ENCODE data around the gene MAIP1. TPM values are rescaled to one million over a fixed set of nuclear protein-coding genes. Genes with fewer than 3 reads are reported as not detected.

MAIP1 gene
- total RNA-seq, 1 donor from 2014 or later, result 20.2 TPM

DNA sequence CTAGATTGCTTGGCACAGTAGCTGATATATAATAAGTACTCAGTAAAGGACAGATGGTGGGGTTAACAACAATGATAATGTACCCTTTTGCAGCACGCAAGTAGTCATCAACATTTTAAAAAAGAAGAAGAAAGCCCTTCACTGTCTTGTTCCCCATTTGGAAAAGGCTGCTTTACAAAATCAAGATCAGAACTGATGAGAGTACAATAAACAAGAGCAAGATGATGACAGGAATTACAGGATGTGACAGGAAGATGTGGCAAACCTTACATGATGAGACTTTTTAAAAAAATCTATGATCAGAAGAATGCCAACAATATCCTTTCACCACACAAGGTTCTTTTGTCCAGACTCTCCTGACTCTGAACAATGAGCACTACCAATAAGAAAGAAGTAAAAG is 9.2 kb upstream of the MAIP1 start:
- no peaks in the 10 kb centered on the region for H3K27me3 Mint-ChIP-seq
- CTCF ChIA-PET, result no interaction called here

GRCh38 chr2:199946836-199947235 is 8.5 kb upstream of the MAIP1 start:
- peaks cover 54% of the 10 kb centered on the region for H3K36me3 Mint-ChIP-seq (ENCODE audit: low read depth)
- no peak overlapping the region for H3K4me3 Mint-ChIP-seq
- no peaks in the 10 kb centered on the region for H3K9me3 Mint-ChIP-seq
- H3K27ac Mint-ChIP-seq, result no peak overlapping the region
- no peaks in the 10 kb centered on the region for H3K27me3 Mint-ChIP-seq
- ATAC-seq (ENCODE audit: low read depth) (no peak), DNase-seq (no peak)
- peaks cover 6% of the 10 kb centered on the region for H3K4me1 Mint-ChIP-seq
- no peak for TF ChIP-seq CTCF (IDR thresholded peaks at IDR 0.05)
- POLR2A ChIA-PET, result no interaction called here
- intact Hi-C loops (cut with micrococcal nuclease), result no loop called here
- CTCF ChIA-PET, result no interaction called here

More for the DNA sequence above, 9.2 kb upstream of the MAIP1 start:
- ATAC-seq (ENCODE audit: low read depth) (no peak), DNase-seq (no peak)
- no peak for TF ChIP-seq CTCF (IDR thresholded peaks at IDR 0.05)
- H3K27ac Mint-ChIP-seq, result no peak overlapping the region
- H3K4me1 Mint-ChIP-seq, result peaks cover 3% of the 10 kb centered on the region
- peaks cover 54% of the 10 kb centered on the region for H3K36me3 Mint-ChIP-seq (ENCODE audit: low read depth)
- H3K9me3 Mint-ChIP-seq, result no peaks in the 10 kb centered on the region
- intact Hi-C loops (cut with micrococcal nuclease), result no loop called here
- no peak overlapping the region for H3K4me3 Mint-ChIP-seq
- POLR2A ChIA-PET, result no interaction called here

GRCh38 chr2:199950396-199950795 is 5.0 kb upstream of the MAIP1 start:
- no peak for ATAC-seq (ENCODE audit: low read depth)
- no peaks in the 10 kb centered on the region for H3K9me3 Mint-ChIP-seq
- no peak overlapping the region for H3K27ac Mint-ChIP-seq
- no peak for DNase-seq
- ChIA-PET CTCF (no interaction called here), POLR2A (no interaction called here)
- no peak for TF ChIP-seq CTCF (IDR thresholded peaks at IDR 0.05)
- no peak overlapping the region for H3K4me3 Mint-ChIP-seq
- peaks cover 42% of the 10 kb centered on the region for H3K36me3 Mint-ChIP-seq (ENCODE audit: low read depth)
- peaks cover 32% of the 10 kb centered on the region for H3K4me1 Mint-ChIP-seq
- intact Hi-C loops (cut with micrococcal nuclease), result loop anchor here (10.0 kb wide), 2 partner anchors 864 to 1124 kb away; partner anchors contain the start of genes BZW1, HYCC2 and NDUFB3
- no peaks in the 10 kb centered on the region for H3K27me3 Mint-ChIP-seq

DNA sequence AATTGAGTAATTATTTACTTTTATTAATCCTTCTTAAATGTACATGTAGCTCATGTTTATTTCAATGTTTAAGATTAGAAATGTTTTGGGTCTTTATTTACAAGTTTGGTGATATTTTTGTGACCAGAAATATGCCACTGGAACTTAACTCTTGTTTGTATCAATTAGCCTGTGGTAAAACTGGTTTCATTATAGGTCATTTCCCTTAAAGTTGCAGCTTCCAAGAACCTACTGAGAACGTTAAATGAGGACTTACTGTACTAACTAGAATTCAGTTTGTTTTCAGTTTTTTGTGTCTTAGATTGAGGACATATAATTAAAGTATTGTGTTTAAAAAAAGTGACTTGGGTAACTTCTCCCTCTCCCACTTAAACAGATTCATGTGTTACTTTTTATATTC is 4.4 kb upstream of the MAIP1 start:
- Mint-ChIP-seq H3K4me3 (no peak overlapping the region), H3K27me3 (no peaks in the 10 kb centered on the region), H3K36me3 (ENCODE audit: low read depth) (peaks cover 42% of the 10 kb centered on the region), H3K27ac (no peak overlapping the region), H3K4me1 (peaks cover 32% of the 10 kb centered on the region), H3K9me3 (no peaks in the 10 kb centered on the region)
- intact Hi-C loops (cut with micrococcal nuclease), result loop anchor here (10.0 kb wide), 2 partner anchors 864 to 1124 kb away; partner anchors contain the start of genes BZW1, HYCC2 and NDUFB3
- POLR2A ChIA-PET, result no interaction called here
- CTCF ChIA-PET, result no interaction called here
- TF ChIP-seq CTCF (IDR thresholded peaks at IDR 0.05), result no peak
- no peak for ATAC-seq (ENCODE audit: low read depth)
- no peak for DNase-seq

DNA sequence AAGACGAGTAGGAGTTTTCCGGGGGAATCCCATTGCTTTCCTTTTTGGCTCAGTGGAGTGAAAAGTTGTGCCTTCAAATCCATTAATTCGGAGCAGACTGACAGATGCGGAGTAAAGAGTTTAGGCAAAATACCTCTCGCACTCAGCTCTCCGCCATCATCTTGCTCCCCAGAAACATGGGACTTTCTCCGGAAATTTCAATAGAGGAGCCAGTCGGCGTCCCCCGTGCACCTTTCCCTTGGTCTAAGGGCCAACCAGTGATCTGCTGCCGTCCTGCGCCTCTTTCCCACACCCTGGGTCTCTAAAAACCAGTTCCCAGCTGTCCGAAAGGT is 409 bp upstream of the MAIP1 start:
- H3K36me3 Mint-ChIP-seq (ENCODE audit: low read depth), result peaks cover 46% of the 10 kb centered on the region
- H3K9me3 Mint-ChIP-seq, result no peaks in the 10 kb centered on the region
- peaks cover 51% of the 10 kb centered on the region for H3K4me1 Mint-ChIP-seq
- CTCF ChIA-PET, result no interaction called here
- H3K27me3 Mint-ChIP-seq, result no peaks in the 10 kb centered on the region
- no peak for TF ChIP-seq CTCF (IDR thresholded peaks at IDR 0.05)
- DNase-seq (no peak), ATAC-seq (ENCODE audit: low read depth) (peak; percentile 29)
- H3K27ac Mint-ChIP-seq, result peak overlapping the region; percentile 91
- H3K4me3 Mint-ChIP-seq, result peak overlapping the region; percentile 99
- POLR2A ChIA-PET, result interaction anchor here (1.5 kb wide), 1 partner anchor 555 kb away, joined by 6 read pairs; the partner anchor contains the start of gene KCTD18
- intact Hi-C loops (cut with micrococcal nuclease), result loop anchor here (1.0 to 10.0 kb wide), 7 partner anchors 44 to 1496 kb away; partner anchors contain the start of genes BZW1, C2orf69, FTCDNL1 and HYCC2
